Measurements from ENCODE around the gene ERCC2.

DNA sequence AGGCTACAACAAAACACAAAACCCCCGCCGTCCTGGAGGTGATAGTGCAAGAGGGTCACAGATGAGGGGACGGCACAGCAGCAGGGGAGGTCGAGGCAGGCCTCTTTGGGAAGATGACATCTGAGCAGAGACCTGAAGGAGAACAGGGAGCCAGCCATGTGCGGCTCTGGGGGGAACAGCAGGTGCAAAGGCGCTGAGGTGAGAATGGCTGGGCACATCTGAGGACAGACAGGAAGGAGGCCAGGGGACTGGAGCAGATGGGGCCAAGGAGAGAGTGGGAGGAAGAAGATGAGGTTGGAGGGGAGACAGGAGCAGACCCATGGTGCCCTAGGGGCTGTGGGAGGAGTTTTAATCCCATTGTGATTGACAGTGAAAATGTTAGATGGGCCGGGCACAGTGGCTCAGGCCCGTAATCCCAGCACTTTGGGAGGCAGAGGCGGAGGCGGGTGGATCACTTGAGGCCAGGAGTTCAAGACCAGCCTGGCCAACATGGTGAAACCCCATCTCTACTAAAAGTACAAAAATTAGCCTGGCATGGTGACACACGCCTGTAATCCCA, 45.9 kb downstream of the ERCC2 start:
- TF ChIP-seq FOXK2 (IDR thresholded peaks at IDR 0.05), result no peak
- no peak for TF ChIP-seq FOXA1 (IDR thresholded peaks at IDR 0.05)
- TF ChIP-seq BHLHE40 (IDR thresholded peaks at IDR 0.05; ENCODE audit: borderline replicate concordance), result no peak
- no peak for TF ChIP-seq SP1 (IDR thresholded peaks at IDR 0.05)

All from HEK293T (cell line).